ENCODE data around the gene KRTAP21-2. TPM values are rescaled to one million over a fixed set of nuclear protein-coding genes. Genes with fewer than 3 reads are reported as not detected.
"Not testable (repeated sequence)": the region's sequence is repeated elsewhere in the genome, so short reads cannot be mapped to it uniquely, and the experiment has no call there.

The KRTAP21-2 gene
- polyA plus RNA-seq (2013, experiment 1 of 2; ENCODE audit: insufficient read length): not detected
- not detected for polyA plus RNA-seq (2013, experiment 2 of 2; ENCODE audit: insufficient read length)

- no peak for DNase-seq
Measured at GRCh38 chr21:30747159-30747558, at the start of gene KRTAP21-2. TSS of gene KRTAP21-2 (minus strand) at chr21:30747259. CDS start at chr21:30747202, 57 bp downstream.

GRCh38 chr21:30793581-30794314, 46.7 kb upstream of the KRTAP21-2 start:
- no peak for DNase-seq

- no peak for DNase-seq
Measured at GRCh38 chr21:30779249-30779648, 32.2 kb upstream of the KRTAP21-2 start.

GRCh38 chr21:30769724-30770431, 22.8 kb upstream of the KRTAP21-2 start:
- DNase-seq: no peak

- no peak for DNase-seq
Measured at GRCh38 chr21:30760776-30761175, 13.7 kb upstream of the KRTAP21-2 start.

- DNase-seq: no peak
Measured at GRCh38 chr21:30758306-30758705, 11.2 kb upstream of the KRTAP21-2 start.

- DNase-seq: not testable (repeated sequence)
Measured at GRCh38 chr21:30755328-30755727, 8.3 kb upstream of the KRTAP21-2 start, which contains the start of gene KRTAP21-1. TSS of gene KRTAP21-1 (minus strand) at chr21:30755428. CDS start at chr21:30755378, 50 bp downstream.

GRCh38 chr21:30740462-30740861, 6.6 kb downstream of the KRTAP21-2 start:
- DNase-seq: no peak

- DNase-seq: no peak
Measured at GRCh38 chr21:30733026-30733425, 14.0 kb downstream of the KRTAP21-2 start.

- DNase-seq: no peak
Measured at GRCh38 chr21:30726726-30727125, 20.3 kb downstream of the KRTAP21-2 start.

- DNase-seq: no peak
Measured at GRCh38 chr21:30719401-30719800, 27.7 kb downstream of the KRTAP21-2 start.

- DNase-seq: peak; percentile 83
Measured at GRCh38 chr21:30718239-30718909, 28.7 kb downstream of the KRTAP21-2 start, which contains the start of gene KRTAP21-3. TSS of gene KRTAP21-3 (minus strand) at chr21:30718777. CDS start at chr21:30718759, 18 bp downstream.

- DNase-seq: peak; percentile 62
Measured at GRCh38 chr21:30717105-30717504, 30.0 kb downstream of the KRTAP21-2 start.

- DNase-seq: peak; percentile 40
Measured at GRCh38 chr21:30714946-30715345, 32.1 kb downstream of the KRTAP21-2 start.

GRCh38 chr21:30714456-30714855, 32.6 kb downstream of the KRTAP21-2 start:
- peak; percentile 36 for DNase-seq

GRCh38 chr21:30713766-30714165, 33.3 kb downstream of the KRTAP21-2 start:
- DNase-seq: peak; percentile 60

- no peak for DNase-seq
Measured at GRCh38 chr21:30710499-30710898, 36.6 kb downstream of the KRTAP21-2 start.

GRCh38 chr21:30707409-30707808, 39.6 kb downstream of the KRTAP21-2 start:
- no peak for DNase-seq
